Neural cell (in vitro differentiated cells): Measurements from ENCODE around the gene BPI. TPM values are rescaled to one million over a fixed set of nuclear protein-coding genes. Genes with fewer than 3 reads are reported as not detected.

Experiments used
- H2AFZ ChIP-seq: fragments of 200-600, 300-800 bp; sonication (generic), shearing (Covaris generic); 2 replicates; pipeline ENCODE4 v1.6.0; 2014; ENCODE audit warnings: low read depth, mild to moderate bottlenecking, antibody characterized with exemption, low read length, moderate library complexity
- H3F3A ChIP-seq: fragments of 200-600 bp; shearing (Covaris generic); 2 replicates; pipeline ENCODE4 v1.6.1; 2016; ENCODE audit warnings: mild to moderate bottlenecking, moderate library complexity, mixed read lengths, antibody characterized with exemption, low read length; ENCODE audit not compliant: insufficient read depth, poor library complexity, severe bottlenecking
- H3K27ac ChIP-seq: fragments of 200-600, 300-800 bp; sonication (generic), shearing (Covaris generic); 2 replicates; pipeline ENCODE4 v1.5.1; 2014; ENCODE audit warnings: mild to moderate bottlenecking, low read length, moderate library complexity
- H3K27me3 ChIP-seq: fragments of 300-800, 200-600 bp; sonication (generic), shearing (Covaris generic); 2 replicates; pipeline ENCODE4 v1.6.0; 2014; ENCODE audit warnings: mild to moderate bottlenecking, low read depth, low read length, moderate library complexity; ENCODE audit not compliant: insufficient read depth
- H3K36me3 ChIP-seq: fragments of 300-800, 200-600 bp; sonication (generic), shearing (Covaris generic); 2 replicates; pipeline ENCODE4 v1.5.1; 2014; ENCODE audit warnings: mild to moderate bottlenecking, antibody characterized with exemption, low read length, moderate library complexity; ENCODE audit not compliant: insufficient read depth
- H3K4me2 ChIP-seq: fragments of 300-800, 200-600 bp; sonication (generic), shearing (Covaris generic); 2 replicates; pipeline ENCODE4 v1.6.0; 2014; ENCODE audit warnings: mild to moderate bottlenecking, low read length
- H3K4me3 ChIP-seq: fragments of 300-800, 200-600 bp; sonication (generic), shearing (Covaris generic); 2 replicates; pipeline ENCODE4 v1.5.1; 2014; ENCODE audit warnings: mild to moderate bottlenecking, low read length, moderate library complexity
- H3K79me2 ChIP-seq: fragments of 200-600 bp; shearing (Covaris generic); replicated peaks from 2 replicates; pipeline ENCODE4 v1.6.0; 2014; ENCODE audit warnings: mild to moderate bottlenecking, low read length, moderate library complexity; ENCODE audit not compliant: insufficient read depth
- H3K9ac ChIP-seq: fragments of 300-800, 200-600 bp; sonication (generic), shearing (Covaris generic); 2 replicates; pipeline ENCODE4 v1.6.1; 2016; ENCODE audit warnings: mild to moderate bottlenecking, low read length, mixed read lengths
- H3K9me2 ChIP-seq: fragments of 200-600 bp; shearing (Covaris generic); 2 replicates; pipeline ENCODE4 v1.6.1; 2016; ENCODE audit warnings: mild to moderate bottlenecking, low read length, mixed read lengths; ENCODE audit not compliant: insufficient read depth
- H3K9me3 ChIP-seq: fragments of 200-600, 300-800 bp; sonication (generic), shearing (Covaris generic); 2 replicates; pipeline ENCODE4 v1.6.1; 2016; ENCODE audit warnings: mild to moderate bottlenecking, mixed run types, low read length, moderate library complexity, mixed read lengths
- H4K20me1 ChIP-seq: fragments of 200-600 bp; shearing (Covaris generic); 2 replicates; pipeline ENCODE4 v1.6.1; 2016; ENCODE audit warnings: mild to moderate bottlenecking, mixed run types; ENCODE audit not compliant: insufficient read depth
- EP300 ChIP-seq: fragments of 450-650 bp; conservative IDR thresholded peaks from 2 replicates; pipeline ENCODE4 v1.6.1; 2014; ENCODE audit warnings: antibody characterized with exemption, mild to moderate bottlenecking, moderate library complexity; ENCODE audit not compliant: poor library complexity, severe bottlenecking
- EZH2 ChIP-seq: fragments of 200-600, 300-800 bp; shearing (Covaris generic), sonication (generic); IDR thresholded peaks from 2 replicates; pipeline ENCODE4 v1.6.1; 2014; ENCODE audit warnings: antibody characterized with exemption, low read length, borderline replicate concordance, mild to moderate bottlenecking; ENCODE audit not compliant: insufficient read depth, poor library complexity, severe bottlenecking
- MXI1 ChIP-seq: fragments of 450-650 bp; conservative IDR thresholded peaks from 2 replicates; pipeline ENCODE4 v1.6.1; 2014; ENCODE audit warnings: antibody characterized with exemption, mild to moderate bottlenecking; ENCODE audit not compliant: poor library complexity, severe bottlenecking
- POLR2AphosphoS5 ChIP-seq: IDR thresholded peaks from 2 replicates; pipeline ENCODE4 v1.6.1; 2012
- RAD21 ChIP-seq: fragments of 450-650 bp; conservative IDR thresholded peaks from 2 replicates; pipeline ENCODE4 v1.6.1; 2014; ENCODE audit warnings: antibody characterized with exemption, mild to moderate bottlenecking, moderate library complexity
- SMC3 ChIP-seq: fragments of 450-650 bp; conservative IDR thresholded peaks from 2 replicates; pipeline ENCODE4 v1.6.1; 2014; ENCODE audit warnings: antibody characterized with exemption, mild to moderate bottlenecking, moderate library complexity; ENCODE audit not compliant: poor library complexity
- TAF1 ChIP-seq: IDR thresholded peaks from 2 replicates; pipeline ENCODE4 v1.6.1; 2012; ENCODE audit warnings: low read depth
- polyA plus RNA-seq: library from polyadenylated mRNA; depleted of rRNA; stranded (reverse); fragments of >200 nt; gene quantifications from 2 replicates; pipeline ENCODE4 v1.2.3, GENCODE V29; 2014
- TF ChIP-seq, protein P1 (sequence below): fragments of 450-650 bp; IDR thresholded peaks from 2 replicates; pipeline ENCODE4 v1.5.1; 2014; ENCODE audit warnings: antibody characterized with exemption, mild to moderate bottlenecking, moderate library complexity; ENCODE audit not compliant: poor library complexity, severe bottlenecking
- TF ChIP-seq, protein P2 (sequence below): IDR thresholded peaks from 2 replicates; pipeline ENCODE4 v1.6.1; 2012; ENCODE audit warnings: borderline replicate concordance

BPI gene
- polyA plus RNA-seq, 1 donor from 2014 or later, result not detected

GRCh38 chr20:38354227-38354626, 50.3 kb downstream of the BPI start:
- no peaks in the 10 kb centered on the region for H3K27me3 ChIP-seq
- no peaks in the 10 kb centered on the region for H3F3A ChIP-seq
- H2AFZ ChIP-seq, result no peak overlapping the region
- H3K9me3 ChIP-seq, result no peaks in the 10 kb centered on the region
- H3K9me2 ChIP-seq, result no peaks in the 10 kb centered on the region
- H3K36me3 ChIP-seq, result no peaks in the 10 kb centered on the region
- no peak overlapping the region for H3K4me3 ChIP-seq
- H3K27ac ChIP-seq, result no peak overlapping the region
- H3K9ac ChIP-seq, result no peak overlapping the region
- TF ChIP-seq MXI1 (no peak), TAF1 (no peak)
- TF ChIP-seq, protein P1, sequence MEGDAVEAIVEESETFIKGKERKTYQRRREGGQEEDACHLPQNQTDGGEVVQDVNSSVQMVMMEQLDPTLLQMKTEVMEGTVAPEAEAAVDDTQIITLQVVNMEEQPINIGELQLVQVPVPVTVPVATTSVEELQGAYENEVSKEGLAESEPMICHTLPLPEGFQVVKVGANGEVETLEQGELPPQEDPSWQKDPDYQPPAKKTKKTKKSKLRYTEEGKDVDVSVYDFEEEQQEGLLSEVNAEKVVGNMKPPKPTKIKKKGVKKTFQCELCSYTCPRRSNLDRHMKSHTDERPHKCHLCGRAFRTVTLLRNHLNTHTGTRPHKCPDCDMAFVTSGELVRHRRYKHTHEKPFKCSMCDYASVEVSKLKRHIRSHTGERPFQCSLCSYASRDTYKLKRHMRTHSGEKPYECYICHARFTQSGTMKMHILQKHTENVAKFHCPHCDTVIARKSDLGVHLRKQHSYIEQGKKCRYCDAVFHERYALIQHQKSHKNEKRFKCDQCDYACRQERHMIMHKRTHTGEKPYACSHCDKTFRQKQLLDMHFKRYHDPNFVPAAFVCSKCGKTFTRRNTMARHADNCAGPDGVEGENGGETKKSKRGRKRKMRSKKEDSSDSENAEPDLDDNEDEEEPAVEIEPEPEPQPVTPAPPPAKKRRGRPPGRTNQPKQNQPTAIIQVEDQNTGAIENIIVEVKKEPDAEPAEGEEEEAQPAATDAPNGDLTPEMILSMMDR, result no peak
- H3K79me2 ChIP-seq, result no peaks in the 10 kb centered on the region
- no peak overlapping the region for H3K4me2 ChIP-seq
- H4K20me1 ChIP-seq, result no peaks in the 10 kb centered on the region

GRCh38 chr20:38355161-38356012, 51.4 kb downstream of the BPI start:
- H3F3A ChIP-seq, result no peaks in the 10 kb centered on the region
- no peaks in the 10 kb centered on the region for H3K36me3 ChIP-seq
- no peaks in the 10 kb centered on the region for H3K79me2 ChIP-seq
- H3K9me3 ChIP-seq, result no peaks in the 10 kb centered on the region
- no peak overlapping the region for H3K4me3 ChIP-seq
- H3K27me3 ChIP-seq, result no peaks in the 10 kb centered on the region
- no peak overlapping the region for H2AFZ ChIP-seq
- no peaks in the 10 kb centered on the region for H3K9me2 ChIP-seq
- TF ChIP-seq TAF1 (no peak), EP300 (no peak)
- H3K9ac ChIP-seq, result no peak overlapping the region
- H4K20me1 ChIP-seq, result no peaks in the 10 kb centered on the region
- H3K4me2 ChIP-seq, result no peak overlapping the region
- no peak overlapping the region for H3K27ac ChIP-seq

- no peak for TF ChIP-seq MXI1
- TF ChIP-seq EP300, result no peak
- TF ChIP-seq RAD21, result no peak
- TF ChIP-seq, protein P2, sequence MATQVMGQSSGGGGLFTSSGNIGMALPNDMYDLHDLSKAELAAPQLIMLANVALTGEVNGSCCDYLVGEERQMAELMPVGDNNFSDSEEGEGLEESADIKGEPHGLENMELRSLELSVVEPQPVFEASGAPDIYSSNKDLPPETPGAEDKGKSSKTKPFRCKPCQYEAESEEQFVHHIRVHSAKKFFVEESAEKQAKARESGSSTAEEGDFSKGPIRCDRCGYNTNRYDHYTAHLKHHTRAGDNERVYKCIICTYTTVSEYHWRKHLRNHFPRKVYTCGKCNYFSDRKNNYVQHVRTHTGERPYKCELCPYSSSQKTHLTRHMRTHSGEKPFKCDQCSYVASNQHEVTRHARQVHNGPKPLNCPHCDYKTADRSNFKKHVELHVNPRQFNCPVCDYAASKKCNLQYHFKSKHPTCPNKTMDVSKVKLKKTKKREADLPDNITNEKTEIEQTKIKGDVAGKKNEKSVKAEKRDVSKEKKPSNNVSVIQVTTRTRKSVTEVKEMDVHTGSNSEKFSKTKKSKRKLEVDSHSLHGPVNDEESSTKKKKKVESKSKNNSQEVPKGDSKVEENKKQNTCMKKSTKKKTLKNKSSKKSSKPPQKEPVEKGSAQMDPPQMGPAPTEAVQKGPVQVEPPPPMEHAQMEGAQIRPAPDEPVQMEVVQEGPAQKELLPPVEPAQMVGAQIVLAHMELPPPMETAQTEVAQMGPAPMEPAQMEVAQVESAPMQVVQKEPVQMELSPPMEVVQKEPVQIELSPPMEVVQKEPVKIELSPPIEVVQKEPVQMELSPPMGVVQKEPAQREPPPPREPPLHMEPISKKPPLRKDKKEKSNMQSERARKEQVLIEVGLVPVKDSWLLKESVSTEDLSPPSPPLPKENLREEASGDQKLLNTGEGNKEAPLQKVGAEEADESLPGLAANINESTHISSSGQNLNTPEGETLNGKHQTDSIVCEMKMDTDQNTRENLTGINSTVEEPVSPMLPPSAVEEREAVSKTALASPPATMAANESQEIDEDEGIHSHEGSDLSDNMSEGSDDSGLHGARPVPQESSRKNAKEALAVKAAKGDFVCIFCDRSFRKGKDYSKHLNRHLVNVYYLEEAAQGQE, result no peak
- TF ChIP-seq EZH2, result no peak
- TF ChIP-seq, protein P1, result no peak
- TF ChIP-seq TAF1, result no peak
- TF ChIP-seq POLR2AphosphoS5, result no peak
- no peak for TF ChIP-seq SMC3
- Histone ChIP-seq H3K4me2 (no peak overlapping the region), H3K27me3 (no peaks in the 10 kb centered on the region), H3F3A (no peaks in the 10 kb centered on the region), H3K27ac (no peak overlapping the region), H3K9me2 (no peaks in the 10 kb centered on the region), H2AFZ (no peak overlapping the region), H3K36me3 (no peaks in the 10 kb centered on the region), H4K20me1 (no peaks in the 10 kb centered on the region), H3K9me3 (no peaks in the 10 kb centered on the region), H3K9ac (no peak overlapping the region), H3K79me2 (no peaks in the 10 kb centered on the region), H3K4me3 (no peak overlapping the region)
Measured at GRCh38 chr20:38357653-38358207, 53.8 kb downstream of the BPI start.
